ENCODE measurements around the gene KLHL26. TPM values are rescaled to one million over a fixed set of nuclear protein-coding genes. Genes with fewer than 3 reads are reported as not detected.
A peak's percentile ranks its signal among the peaks of the same experiment; 100 is the strongest.

KLHL26 gene
- total RNA-seq, 1 experiment from 2014 or later: 10.7 TPM

GRCh38 chr19:18662972-18663732 lies 26.3 kb downstream of the KLHL26 start:
- Histone ChIP-seq H3T11ph (ENCODE audit: low read length) (no peak overlapping the region), H3K27ac (ENCODE audit: insufficient read length, low read depth, low read length) (no peak overlapping the region), H3K4me2 (ENCODE audit: insufficient read depth, insufficient read length, low read length) (no peak overlapping the region), H3K56ac (ENCODE audit: insufficient read length, low read depth, low read length) (no peak overlapping the region), H3K9me3 (ENCODE audit: control insufficient read depth, low read depth, low read length) (no peaks in the 10 kb centered on the region), H2BK120ac (ENCODE audit: low read depth, low read length, poor library complexity, severe bottlenecking) (no peak overlapping the region), H3K14ac (ENCODE audit: insufficient read depth, low read length) (no peak overlapping the region; the same call in 1 of the 2 replicates), H3K4ac (ENCODE audit: low read depth, low read length) (no peak overlapping the region), H2AFZ (ENCODE audit: low read length) (no peak overlapping the region), H3K27me3 (ENCODE audit: insufficient read depth, low read length) (no peaks in the 10 kb centered on the region), H2BK15ac (ENCODE audit: low read depth, low read length) (no peak overlapping the region), H4K5ac (ENCODE audit: insufficient read length, low read depth, low read length) (no peak overlapping the region), H2AK5ac (ENCODE audit: insufficient read length, low read length) (no peak overlapping the region), H3K4me1 (ENCODE audit: insufficient read depth, low read length) (no peaks in the 10 kb centered on the region), H2BK12ac (ENCODE audit: insufficient read length, low read depth, low read length) (no peak overlapping the region), H3K9ac (ENCODE audit: extremely low read depth, insufficient read length, low read length) (no peak overlapping the region), H4K20me1 (ENCODE audit: control insufficient read depth, insufficient read depth, insufficient read length) (no peaks in the 10 kb centered on the region), H4K91ac (ENCODE audit: insufficient read length, low read depth, low read length) (no peak overlapping the region), H3K18ac (ENCODE audit: insufficient read length, low read depth, low read length) (no peak overlapping the region), H2BK20ac (ENCODE audit: low read depth, low read length, poor library complexity, severe bottlenecking) (no peak overlapping the region), H3K79me1 (ENCODE audit: insufficient read depth, low read depth, low read length, poor library complexity, severe bottlenecking) (no peaks in the 10 kb centered on the region), H2BK5ac (ENCODE audit: insufficient read length, low read length) (no peak overlapping the region), H3K23me2 (ENCODE audit: insufficient read length, low read depth, low read length, poor library complexity, severe bottlenecking) (no peaks in the 10 kb centered on the region), H3K79me2 (ENCODE audit: insufficient read depth, low read length) (no peaks in the 10 kb centered on the region), H4K8ac (replicated peaks; ENCODE audit: insufficient read length, low read depth, low read length) (no peak overlapping the region), H3K23ac (ENCODE audit: insufficient read length, low read depth, low read length) (no peak overlapping the region)
- no peak for DNase-seq
- no peak overlapping the region for H3K4me3 Mint-ChIP-seq
- peaks cover 0 to 13% (median 9%) of the 10 kb centered on the region in 3 experiments; a peak in 5 of 7 replicates for H3K36me3 Mint-ChIP-seq (ENCODE audit: insufficient read depth in 1 of 3, low read depth in 3 of 3)
- TF ChIP-seq CTCF (conservative IDR thresholded peaks at IDR 0.05): no peak
- peaks cover 16 to 17% of the 10 kb centered on the region in 2 experiments for H3K4me1 Mint-ChIP-seq
- no CpG with 5 or more reads among the region's 15 CpGs for WGBS (ENCODE audit: extremely low coverage, insufficient read length, low lambda C conversion rate)
- no peaks in the 10 kb centered on the region; a peak in 1 of 5 replicates for H3K9me3 Mint-ChIP-seq
- peaks cover 1% of the 10 kb centered on the region for H3K27me3 Mint-ChIP-seq (ENCODE audit: low read depth)
- peak overlapping the region; percentile 32 to 94 (median 70); a peak in 3 of 7 replicates for H3K27ac Mint-ChIP-seq

Measured in H9 (cell line).